T-helper 2 cell (primary cell): Measurements from ENCODE around the gene CLEC2D.
"Not testable (repeated sequence)": the region's sequence is repeated elsewhere in the genome, so short reads cannot be mapped to it uniquely, and the experiment has no call there.

ENCODE experiments used
- DNase-seq, 5 experiments: peaks; one replicate each; pipeline versions ENCODE4 v3.0.0 to v3.0.0-alpha.2; 2012 to 2022

Gene CLEC2D

GRCh38 chr12:9700606-9700956 is 31.1 kb downstream of the CLEC2D start:
- DNase-seq = no peak

GRCh38 chr12:9701380-9702154 is 32.1 kb downstream of the CLEC2D start:
- DNase-seq = peak in 2 of 5 experiments; percentile 21 to 49

- DNase-seq = peak in 3 of 5 experiments; percentile 20 to 87 (median 61)
Measured at GRCh38 chr12:9702255-9702654, 32.7 kb downstream of the CLEC2D start.

- DNase-seq = not testable (repeated sequence)
Measured at GRCh38 chr12:9704561-9704960, 35.0 kb downstream of the CLEC2D start.

GRCh38 chr12:9706086-9706685 is 36.7 kb downstream of the CLEC2D start:
- no peak for DNase-seq

- no peak for DNase-seq
Measured at GRCh38 chr12:9707356-9707755, 37.8 kb downstream of the CLEC2D start.

- DNase-seq = peak in 4 of 5 experiments; percentile 49 to 81 (median 56)
Measured at GRCh38 chr12:9707864-9708808, 38.6 kb downstream of the CLEC2D start.

GRCh38 chr12:9708853-9709252 is 39.3 kb downstream of the CLEC2D start:
- peak in 1 of 5 experiments; percentile 46 for DNase-seq

- no peak for DNase-seq
Measured at GRCh38 chr12:9710584-9711375, 41.3 kb downstream of the CLEC2D start.

GRCh38 chr12:9711664-9712063 is 42.2 kb downstream of the CLEC2D start:
- DNase-seq = no peak

GRCh38 chr12:9713032-9713558 is 43.6 kb downstream of the CLEC2D start:
- not testable (repeated sequence) for DNase-seq

GRCh38 chr12:9717070-9717925 is 47.8 kb downstream of the CLEC2D start:
- no peak for DNase-seq

GRCh38 chr12:9718968-9719367 is 49.5 kb downstream of the CLEC2D start:
- no peak for DNase-seq

GRCh38 chr12:9719790-9720189 is 50.3 kb downstream of the CLEC2D start:
- peak in 1 of 5 experiments; percentile 64 for DNase-seq

GRCh38 chr12:9721394-9722092 is 52.0 kb downstream of the CLEC2D start:
- no peak for DNase-seq

- DNase-seq = no peak
Measured at GRCh38 chr12:9724023-9724422, 54.5 kb downstream of the CLEC2D start.

- no peak for DNase-seq
Measured at GRCh38 chr12:9725213-9725870, 55.8 kb downstream of the CLEC2D start.

GRCh38 chr12:9727813-9728212 is 58.3 kb downstream of the CLEC2D start:
- no peak for DNase-seq

GRCh38 chr12:9729082-9729481 is 59.6 kb downstream of the CLEC2D start:
- no peak for DNase-seq

- DNase-seq = peak in 1 of 5 experiments; percentile 66
Measured at GRCh38 chr12:9730011-9730410, 60.5 kb downstream of the CLEC2D start.
